Dermis microvascular lymphatic vessel endothelial cell (primary cell): ENCODE results near the gene DACT3. TPM values are rescaled to one million over a fixed set of nuclear protein-coding genes. Genes with fewer than 3 reads are reported as not detected.

ENCODE experiments used
- DNase-seq, 2 donors: peaks; one replicate each; pipeline versions ENCODE4 v3.0.0 to v3.0.0-alpha.2; 2010; ENCODE audit warnings: low read depth in 2 of 2
- total RNA-seq: library from RNA; depleted of rRNA; stranded (reverse); fragments of >200 nt; gene quantifications from 2 replicates; pipeline ENCODE4 v1.2.1, GENCODE V29; 2014

Gene DACT3
- total RNA-seq, 1 donor from 2014 or later = under 0.01 TPM

GRCh38 chr19:46611776-46612175, 49.2 kb downstream of the DACT3 start:
- no peak for DNase-seq

DNA sequence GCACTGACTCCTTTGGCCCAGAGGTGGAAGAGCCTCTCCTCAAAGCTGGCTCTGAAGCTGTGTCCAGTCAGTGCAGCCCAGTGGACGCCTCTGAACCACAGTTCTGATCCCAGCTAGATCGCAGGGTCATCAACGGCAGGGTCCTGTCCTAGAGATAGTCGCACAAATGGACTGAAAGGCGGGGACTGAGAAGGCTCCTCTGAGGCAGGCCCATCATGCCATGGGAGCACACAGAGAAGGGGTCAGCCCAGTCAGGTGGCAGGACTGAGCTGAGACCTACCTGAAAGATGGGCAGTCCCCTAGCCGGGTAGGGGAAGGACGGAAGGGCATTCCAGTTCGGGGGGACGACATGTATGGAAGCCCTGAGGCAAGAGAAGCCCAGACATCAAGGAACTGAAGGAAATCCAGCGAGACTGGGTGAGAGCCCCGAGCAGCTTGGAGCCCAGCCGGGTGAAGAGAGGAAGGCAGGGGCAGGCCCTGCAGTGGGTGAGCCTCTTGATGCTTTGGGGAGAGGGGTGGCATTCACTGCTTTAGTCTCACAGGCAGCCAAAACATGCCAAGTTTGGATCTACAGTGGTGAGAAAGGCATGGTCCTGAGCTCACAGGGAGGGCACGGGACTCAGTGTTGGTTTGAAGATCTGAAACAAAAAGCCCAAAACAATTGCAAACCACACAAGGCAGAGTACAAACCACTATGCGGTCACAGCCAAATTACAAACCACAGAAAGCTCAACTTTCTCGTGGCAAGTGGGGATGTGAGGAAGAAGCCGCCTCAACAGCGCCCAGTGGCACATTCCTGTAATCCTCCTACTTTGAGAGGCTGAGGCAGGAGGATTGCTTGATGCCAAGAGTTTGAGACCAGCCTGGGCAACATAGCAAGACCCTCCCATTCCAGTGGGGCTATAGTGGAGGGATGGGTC, 49.9 kb downstream of the DACT3 start:
- DNase-seq = no peak

- DNase-seq = no peak
Observed at GRCh38 chr19:46610413-46610775, 50.6 kb downstream of the DACT3 start.

GRCh38 chr19:46609511-46610412, 51.2 kb downstream of the DACT3 start:
- no peak for DNase-seq

- no peak for DNase-seq
Observed at GRCh38 chr19:46608581-46609345, 52.2 kb downstream of the DACT3 start.

DNA sequence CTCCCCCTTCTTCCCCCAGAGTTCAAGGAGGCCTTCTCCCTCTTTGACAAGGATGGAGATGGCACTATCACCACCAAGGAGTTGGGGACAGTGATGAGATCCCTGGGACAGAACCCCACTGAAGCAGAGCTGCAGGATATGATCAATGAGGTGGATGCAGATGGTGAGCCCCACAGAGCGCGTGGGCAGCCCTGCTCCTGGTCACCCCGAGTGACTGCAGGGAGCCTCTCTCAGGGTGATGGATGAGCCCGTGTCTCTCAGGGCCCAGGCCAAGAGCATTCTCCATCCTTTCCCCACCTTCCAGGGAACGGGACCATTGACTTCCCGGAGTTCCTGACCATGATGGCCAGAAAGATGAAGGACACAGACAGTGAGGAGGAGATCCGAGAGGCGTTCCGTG, 52.8 kb downstream of the DACT3 start:
- no peak for DNase-seq

GRCh38 chr19:46607448-46607841, 53.5 kb downstream of the DACT3 start:
- DNase-seq = no peak

DNA sequence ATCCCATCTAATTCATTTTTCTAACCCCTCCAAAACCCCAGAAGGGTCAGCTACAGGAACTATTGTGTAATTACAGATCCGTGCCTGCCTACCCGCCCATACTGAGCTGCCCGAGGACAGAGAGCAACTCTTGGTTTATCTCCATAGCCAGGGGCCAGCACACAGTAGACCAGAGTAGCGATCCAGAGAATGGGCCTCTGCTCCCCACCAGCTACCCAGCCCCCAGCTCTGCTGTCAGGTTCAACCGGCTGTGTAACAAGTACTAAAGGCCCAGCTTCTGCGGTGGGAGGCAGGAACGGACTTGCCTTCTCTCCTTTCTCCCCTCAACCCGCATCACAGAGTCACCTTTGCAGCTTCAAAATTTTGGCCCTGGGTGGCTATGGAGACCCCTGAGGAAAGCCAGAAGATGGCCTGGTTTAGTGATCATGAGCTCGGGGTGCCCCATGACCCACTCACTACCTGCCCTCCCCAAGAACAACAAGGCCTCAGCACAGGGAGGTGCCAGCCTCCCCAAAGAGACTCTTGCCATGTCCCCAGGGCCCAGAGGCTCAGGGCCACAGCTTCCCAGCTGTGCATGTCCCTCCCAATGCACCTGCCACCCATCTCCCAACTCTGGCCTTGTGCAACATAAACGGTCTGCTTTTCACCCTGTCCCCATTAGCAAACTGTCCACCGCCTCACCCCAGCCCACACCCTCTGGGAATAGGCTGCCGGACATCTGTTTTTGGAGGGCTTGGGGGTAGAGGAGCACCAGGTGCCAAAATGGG, 54.1 kb downstream of the DACT3 start:
- no peak for DNase-seq

DNA sequence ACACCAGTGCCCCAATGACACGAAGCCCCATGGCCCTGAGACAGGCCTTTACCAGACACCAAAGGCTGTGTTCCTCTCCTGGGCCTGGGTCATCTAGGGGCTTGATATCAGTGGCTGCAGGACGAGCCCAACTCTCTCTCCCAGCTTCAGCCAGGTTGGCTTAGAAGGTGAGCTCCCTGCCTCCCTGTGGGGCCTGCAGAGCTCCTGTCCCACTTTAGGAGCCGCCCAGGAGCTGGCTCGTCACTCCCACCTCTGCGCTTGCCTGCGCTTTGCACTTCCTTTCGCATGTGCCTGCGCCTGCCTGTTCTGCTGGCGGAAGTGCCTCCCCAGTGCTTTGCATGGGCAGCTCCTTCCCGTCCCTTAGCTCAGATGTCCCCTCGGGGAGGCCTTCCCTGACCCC, 55.0 kb downstream of the DACT3 start:
- no peak for DNase-seq

GRCh38 chr19:46605356-46605821, 55.6 kb downstream of the DACT3 start:
- no peak for DNase-seq

DNA sequence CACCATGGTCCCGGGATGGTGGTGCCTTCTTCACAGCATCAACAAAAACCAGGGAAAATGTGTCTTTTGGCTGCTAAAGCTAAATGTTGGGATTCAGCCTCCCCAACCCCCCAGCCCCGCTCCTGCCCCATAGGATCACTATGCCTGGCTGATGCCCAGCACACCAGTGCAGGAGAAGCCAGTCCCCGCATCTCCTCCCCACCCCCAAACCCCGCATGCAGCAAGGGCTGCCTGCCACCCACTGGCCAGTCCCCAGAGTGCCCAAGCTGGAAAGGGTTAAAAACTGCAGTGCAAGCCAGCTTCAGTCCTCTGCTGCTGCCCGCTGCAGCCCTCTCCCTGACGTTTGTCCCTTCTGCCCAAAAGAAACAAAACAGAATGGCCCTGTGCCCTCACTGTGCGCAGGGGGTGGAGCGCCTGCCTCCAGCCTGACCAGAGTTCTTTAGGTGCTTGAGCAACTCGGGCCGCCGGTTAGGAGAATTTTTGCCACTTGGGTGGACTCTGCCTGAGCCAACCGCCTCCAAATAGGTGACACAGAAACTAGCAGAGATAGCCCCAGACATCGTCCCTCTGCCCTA, 56.1 kb downstream of the DACT3 start:
- DNase-seq = no peak

- no peak for DNase-seq
Observed at GRCh38 chr19:46603752-46604231, 57.2 kb downstream of the DACT3 start.

DNA sequence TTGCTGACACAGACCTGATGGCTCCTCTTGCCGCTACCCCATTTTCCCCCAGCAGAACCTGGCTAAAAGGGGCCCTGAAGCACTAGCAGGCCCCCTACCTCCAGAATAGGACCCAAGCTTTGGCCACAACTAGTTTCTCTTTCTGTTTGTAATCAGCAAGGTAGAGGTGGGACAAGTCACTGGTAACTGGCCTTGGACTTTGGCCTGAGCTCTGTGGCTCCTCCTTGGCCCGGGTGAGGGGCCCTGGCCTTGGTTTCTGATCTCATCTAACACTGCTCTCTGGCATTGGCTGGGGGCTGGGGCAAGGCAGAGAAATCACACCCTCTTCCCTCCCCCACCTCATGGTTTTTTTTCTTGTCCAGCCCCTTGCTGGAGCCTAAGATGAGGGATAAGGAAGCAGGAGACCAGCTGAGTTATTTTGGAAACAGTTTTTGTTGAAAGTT, 57.8 kb downstream of the DACT3 start:
- DNase-seq = no peak

GRCh38 chr19:46602392-46603194, 58.4 kb downstream of the DACT3 start:
- DNase-seq = no peak

- DNase-seq = no peak
Observed at GRCh38 chr19:46601318-46602224, 59.4 kb downstream of the DACT3 start, which contains the start of gene CALM3. CALM3 (plus strand) TSS chr19:46601330; CDS start chr19:46601435, 105 bp downstream.

GRCh38 chr19:46600384-46601317, 60.3 kb downstream of the DACT3 start:
- peak; percentile 95 to 98 for DNase-seq
